GM19025 (cell line): Measurements from ENCODE around the gene TM2D3.
"Not testable (repeated sequence)": the region's sequence is repeated elsewhere in the genome, so short reads cannot be mapped to it uniquely, and the experiment has no call there.

Experiments
- ATAC-seq: cut with Tn5 transposase; IDR thresholded peaks from one replicate; pipeline ENCODE4 v1.9.1; 2021; ENCODE audit warnings: mild to moderate bottlenecking, low read depth, moderate library complexity; ENCODE audit not compliant: unreplicated experiment

TM2D3 gene

DNA sequence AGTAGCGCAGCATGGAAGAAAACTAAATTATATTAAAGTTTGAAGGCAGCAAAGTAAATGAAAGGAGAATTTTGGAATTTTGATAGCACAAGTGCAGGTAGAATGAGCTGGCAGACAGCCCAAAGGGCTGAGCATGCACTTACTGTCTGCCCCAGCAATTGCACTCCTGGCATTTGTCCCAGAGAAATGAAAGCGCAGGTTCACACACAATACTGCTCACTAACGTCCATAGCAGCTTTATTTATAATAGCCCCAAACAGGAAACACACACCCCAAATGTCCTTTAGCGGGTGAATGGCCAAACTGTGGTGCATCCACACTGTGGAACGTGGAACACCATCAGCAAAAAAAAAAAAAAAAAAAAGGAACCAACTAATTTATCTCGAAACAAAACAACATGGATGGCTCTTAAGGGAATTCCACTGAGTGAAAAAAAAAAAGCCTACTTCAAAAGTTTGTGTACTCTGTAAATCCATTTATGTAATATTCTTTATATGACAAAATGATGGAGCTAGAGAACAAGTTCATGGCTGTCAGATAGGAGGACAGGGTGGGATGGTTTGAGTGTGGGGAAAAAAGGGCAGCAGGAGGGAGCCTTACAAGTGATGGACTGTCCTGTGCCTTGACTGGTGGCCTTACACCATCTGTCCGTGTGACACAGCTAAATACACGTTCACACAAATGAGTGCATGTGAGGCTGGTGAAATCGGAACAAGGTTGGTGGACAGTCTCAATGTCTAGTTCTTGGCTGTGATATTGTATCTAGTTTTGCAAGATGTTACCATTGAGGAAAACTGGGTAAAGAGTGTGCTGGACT lies 6.0 kb upstream of the TM2D3 start:
- ATAC-seq = no peak

GRCh38 chr15:101657171-101657570 lies 5.0 kb upstream of the TM2D3 start:
- ATAC-seq = no peak

GRCh38 chr15:101654624-101655337 lies 2.6 kb upstream of the TM2D3 start:
- not testable (repeated sequence) for ATAC-seq

DNA sequence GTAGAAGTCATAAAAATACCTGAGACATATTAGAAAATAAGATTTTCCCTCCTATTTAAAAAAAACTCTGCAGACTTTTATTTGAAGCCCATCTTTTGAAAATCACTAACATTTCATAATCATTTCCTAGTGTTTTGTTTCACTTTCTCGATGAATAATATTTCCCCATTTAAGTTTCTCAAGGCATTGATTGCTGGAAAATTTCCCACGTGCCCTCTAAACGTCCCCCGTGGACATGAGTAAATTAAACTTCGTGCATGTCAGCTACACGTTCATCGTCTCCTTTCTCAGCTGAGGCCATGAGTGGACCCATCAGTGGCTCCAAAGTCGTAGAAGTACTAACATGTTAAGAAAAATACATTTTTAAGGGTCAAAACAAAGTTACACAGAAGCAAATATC lies 2.0 kb upstream of the TM2D3 start:
- no peak for ATAC-seq

GRCh38 chr15:101652786-101653430 lies 727 bp upstream of the TM2D3 start:
- no peak for ATAC-seq

DNA sequence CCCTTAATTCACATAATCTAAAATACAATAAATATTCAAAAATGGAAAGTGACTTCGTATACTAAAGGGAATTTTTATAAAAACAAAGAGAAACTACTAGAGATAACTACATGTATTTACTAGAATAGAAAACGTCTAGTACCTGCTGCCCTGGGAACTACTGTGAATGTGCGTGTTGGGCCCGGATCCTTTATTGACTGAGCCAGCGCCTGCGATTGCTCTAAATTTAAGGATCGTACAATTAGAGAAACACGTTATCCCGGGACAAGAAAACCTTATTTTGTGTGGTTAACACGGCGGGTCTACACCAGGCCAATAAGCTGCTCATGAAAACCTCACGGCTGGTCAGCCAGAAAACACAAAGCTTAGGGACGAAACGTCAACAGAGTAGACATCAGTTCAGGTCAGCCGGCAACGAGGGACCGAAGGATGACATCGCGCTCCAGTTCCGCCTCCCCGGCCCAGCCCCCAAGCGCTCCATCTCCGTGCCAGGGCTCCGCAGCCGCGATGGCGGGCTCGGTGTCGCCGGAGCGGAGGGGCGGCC lies 555 bp downstream of the TM2D3 start:
- ATAC-seq = peak; percentile 39

- no peak for ATAC-seq
Measured at GRCh38 chr15:101650145-101650544, 2.0 kb downstream of the TM2D3 start.

DNA sequence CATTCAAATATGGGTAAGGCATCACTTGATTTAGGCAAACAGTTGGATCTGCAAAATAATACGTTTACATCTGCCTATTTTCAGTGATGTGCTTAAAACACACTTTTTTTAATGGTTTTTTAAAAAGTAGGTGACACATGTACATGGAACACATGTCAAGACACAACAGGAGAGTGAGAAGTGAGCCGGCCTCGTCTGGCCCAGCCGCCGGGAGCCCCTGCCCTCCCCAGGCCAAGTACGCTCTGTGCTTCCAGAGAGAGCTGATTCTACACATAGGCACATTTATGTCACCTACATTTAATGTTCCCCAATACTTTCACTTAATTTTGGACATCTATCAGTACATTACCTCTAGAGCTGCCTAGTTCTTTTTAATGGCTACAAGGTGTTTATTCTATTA lies 3.8 kb downstream of the TM2D3 start:
- ATAC-seq = no peak

GRCh38 chr15:101647251-101647650 lies 4.9 kb downstream of the TM2D3 start:
- no peak for ATAC-seq

DNA sequence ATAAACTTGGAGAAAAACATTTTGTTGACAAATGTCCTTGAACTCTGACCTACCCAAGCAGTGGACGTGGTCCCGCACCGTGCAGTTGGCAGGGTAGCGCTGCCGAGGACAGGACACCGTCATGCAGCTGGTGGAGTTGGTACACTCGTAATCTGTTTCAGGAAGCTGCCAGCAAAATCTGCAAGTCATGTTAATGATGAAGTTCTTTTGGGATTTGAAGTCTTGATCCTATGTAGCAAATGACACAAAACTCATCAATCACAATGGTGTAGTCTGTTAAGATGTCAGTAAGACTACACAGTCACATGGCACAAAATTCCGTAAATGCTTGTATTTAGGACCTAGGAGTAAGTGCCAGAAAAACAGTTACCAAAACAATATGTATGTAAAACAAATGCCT lies 5.5 kb downstream of the TM2D3 start:
- no peak for ATAC-seq

DNA sequence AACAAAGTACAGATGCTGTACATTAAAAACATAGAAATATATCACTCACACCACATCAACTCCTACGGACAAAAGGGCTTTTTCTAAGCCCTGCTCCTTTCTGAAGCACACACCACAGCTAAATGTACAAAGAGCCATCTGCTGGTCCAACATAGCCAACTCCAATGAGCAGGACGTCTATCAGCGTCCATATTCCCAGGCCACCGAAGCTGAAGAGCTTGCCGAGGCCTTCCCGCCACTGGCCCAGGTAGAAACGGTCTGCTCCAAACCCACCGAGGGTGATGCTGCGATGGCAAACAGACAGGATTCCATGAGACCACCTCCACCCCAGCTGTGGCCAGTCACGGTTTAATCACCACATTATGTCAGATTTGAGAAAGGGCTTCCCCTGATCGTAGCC lies 9.8 kb downstream of the TM2D3 start:
- no peak for ATAC-seq

DNA sequence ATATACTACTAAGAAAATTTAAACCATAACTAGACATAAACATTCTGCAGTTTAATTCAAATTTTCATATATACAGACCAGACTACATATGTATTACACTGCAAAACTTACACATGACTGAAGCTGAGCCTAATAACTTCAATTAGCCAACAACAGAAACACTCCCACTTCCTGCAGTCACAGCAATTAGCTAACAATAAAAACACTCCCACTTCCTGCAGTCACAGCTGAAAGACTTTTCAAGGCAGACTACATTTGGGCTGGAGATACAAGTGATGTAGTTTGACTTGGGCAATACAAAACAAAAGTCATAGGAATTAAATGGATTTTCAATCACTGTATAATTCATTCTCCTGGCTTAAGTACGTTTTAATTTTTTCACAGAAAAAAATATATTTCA lies 10.3 kb downstream of the TM2D3 start:
- no peak for ATAC-seq

DNA sequence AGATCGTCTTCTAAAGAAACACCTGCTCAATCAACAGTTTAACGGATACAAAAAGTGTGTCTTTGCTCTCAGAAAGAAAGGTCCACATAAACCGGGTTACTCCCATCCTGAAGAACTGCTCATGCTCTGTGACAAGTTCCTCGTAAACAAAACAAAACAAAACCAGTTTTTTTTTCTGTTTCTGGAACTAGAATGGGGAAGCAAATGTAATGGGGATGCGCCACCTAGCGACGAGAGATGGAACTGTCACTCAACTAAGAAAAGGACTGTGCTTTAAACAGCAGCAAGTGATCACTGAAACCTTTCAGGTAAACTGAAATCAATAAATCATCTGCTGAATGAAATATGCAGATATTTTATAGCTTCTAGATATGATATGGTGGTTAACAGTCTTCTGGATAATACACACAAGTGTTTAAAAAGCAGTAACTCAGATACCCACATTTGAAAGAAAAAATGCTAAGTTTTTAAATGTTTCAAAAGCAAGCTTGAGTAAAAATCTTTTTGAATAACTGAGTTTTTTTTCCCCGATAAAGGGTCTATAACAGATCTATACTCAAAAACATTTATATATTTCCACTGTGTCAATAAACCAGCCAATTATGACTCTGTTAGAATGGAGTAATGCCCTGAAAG lies 10.9 kb downstream of the TM2D3 start:
- no peak for ATAC-seq

- ATAC-seq = no peak
Measured at GRCh38 chr15:101639667-101640066, 12.5 kb downstream of the TM2D3 start.

- no peak for ATAC-seq
Measured at GRCh38 chr15:101637919-101638318, 14.3 kb downstream of the TM2D3 start.

- ATAC-seq = no peak
Measured at GRCh38 chr15:101637516-101637915, 14.7 kb downstream of the TM2D3 start.

- ATAC-seq = no peak
Measured at GRCh38 chr15:101637038-101637437, 15.1 kb downstream of the TM2D3 start.

GRCh38 chr15:101635944-101636727 lies 16.0 kb downstream of the TM2D3 start:
- no peak for ATAC-seq

DNA sequence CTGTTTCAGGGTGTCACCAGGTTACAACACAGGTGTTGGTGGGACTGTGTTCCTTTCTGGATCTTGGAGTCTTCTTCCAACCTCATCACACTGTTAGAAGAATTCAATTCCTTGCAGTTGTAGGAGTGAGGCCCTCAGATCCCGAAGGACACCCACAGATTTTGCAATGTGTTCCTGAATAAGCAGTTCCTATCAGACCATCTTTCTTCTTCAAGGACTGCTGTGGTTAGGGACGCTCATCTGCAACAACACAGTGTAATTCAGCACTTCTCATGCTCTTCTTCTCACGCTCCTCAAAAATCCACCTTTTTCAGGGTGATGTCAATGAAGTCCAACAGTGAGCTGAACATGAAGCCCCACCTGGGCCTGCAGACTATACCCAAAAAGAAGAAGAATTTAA lies 18.8 kb downstream of the TM2D3 start:
- ATAC-seq = no peak

GRCh38 chr15:101626729-101627128 lies 25.5 kb downstream of the TM2D3 start:
- not testable (repeated sequence) for ATAC-seq
